ENCODE results near the gene CDC42SE2.

CDC42SE2 gene

GRCh38 chr5:131239686-131240085 lies 24.2 kb upstream of the CDC42SE2 start:
- H3K79me2 ChIP-seq (ENCODE audit: insufficient read depth, low read length) = no peaks in the 10 kb centered on the region
- TF ChIP-seq, protein P1, sequence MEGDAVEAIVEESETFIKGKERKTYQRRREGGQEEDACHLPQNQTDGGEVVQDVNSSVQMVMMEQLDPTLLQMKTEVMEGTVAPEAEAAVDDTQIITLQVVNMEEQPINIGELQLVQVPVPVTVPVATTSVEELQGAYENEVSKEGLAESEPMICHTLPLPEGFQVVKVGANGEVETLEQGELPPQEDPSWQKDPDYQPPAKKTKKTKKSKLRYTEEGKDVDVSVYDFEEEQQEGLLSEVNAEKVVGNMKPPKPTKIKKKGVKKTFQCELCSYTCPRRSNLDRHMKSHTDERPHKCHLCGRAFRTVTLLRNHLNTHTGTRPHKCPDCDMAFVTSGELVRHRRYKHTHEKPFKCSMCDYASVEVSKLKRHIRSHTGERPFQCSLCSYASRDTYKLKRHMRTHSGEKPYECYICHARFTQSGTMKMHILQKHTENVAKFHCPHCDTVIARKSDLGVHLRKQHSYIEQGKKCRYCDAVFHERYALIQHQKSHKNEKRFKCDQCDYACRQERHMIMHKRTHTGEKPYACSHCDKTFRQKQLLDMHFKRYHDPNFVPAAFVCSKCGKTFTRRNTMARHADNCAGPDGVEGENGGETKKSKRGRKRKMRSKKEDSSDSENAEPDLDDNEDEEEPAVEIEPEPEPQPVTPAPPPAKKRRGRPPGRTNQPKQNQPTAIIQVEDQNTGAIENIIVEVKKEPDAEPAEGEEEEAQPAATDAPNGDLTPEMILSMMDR (conservative IDR thresholded peaks at IDR 0.05; ENCODE audit: low read length) = no peak
- no peak for TF ChIP-seq EZH2phosphoT487 (IDR thresholded peaks at IDR 0.05; ENCODE audit: borderline replicate concordance)
- H3K9ac ChIP-seq (ENCODE audit: low read depth, low read length, poor library complexity, severe bottlenecking) = no peak overlapping the region
- H3K9me3 ChIP-seq (ENCODE audit: insufficient read depth, low read depth, low read length) = no peaks in the 10 kb centered on the region
- no peaks in the 10 kb centered on the region for H4K20me1 ChIP-seq (ENCODE audit: insufficient read depth, low read length, poor library complexity, severe bottlenecking)
- H2AFZ ChIP-seq (ENCODE audit: low read length) = no peak overlapping the region
- H3K4me2 ChIP-seq (ENCODE audit: low read depth, low read length, poor library complexity, severe bottlenecking) = no peak overlapping the region
- no peaks in the 10 kb centered on the region for H3K9me2 ChIP-seq (replicated peaks; ENCODE audit: low read depth, low read length)
- H3K27me3 ChIP-seq (ENCODE audit: insufficient read depth, low read length, poor library complexity, severe bottlenecking) = no peaks in the 10 kb centered on the region
- no peaks in the 10 kb centered on the region for H3F3A ChIP-seq (ENCODE audit: low read depth)
- no peaks in the 10 kb centered on the region for H3K4me1 ChIP-seq (ENCODE audit: insufficient read depth, low read length, poor library complexity, severe bottlenecking)
- H3K4me3 ChIP-seq (ENCODE audit: low read length, poor library complexity, severe bottlenecking) = no peak overlapping the region
- no peaks in the 10 kb centered on the region for H3K36me3 ChIP-seq (ENCODE audit: insufficient read depth, low read length)

GRCh38 chr5:131242728-131243255 lies 21.1 kb upstream of the CDC42SE2 start:
- no peak overlapping the region for H3K4me2 ChIP-seq (ENCODE audit: low read depth, low read length, poor library complexity, severe bottlenecking)

DNA sequence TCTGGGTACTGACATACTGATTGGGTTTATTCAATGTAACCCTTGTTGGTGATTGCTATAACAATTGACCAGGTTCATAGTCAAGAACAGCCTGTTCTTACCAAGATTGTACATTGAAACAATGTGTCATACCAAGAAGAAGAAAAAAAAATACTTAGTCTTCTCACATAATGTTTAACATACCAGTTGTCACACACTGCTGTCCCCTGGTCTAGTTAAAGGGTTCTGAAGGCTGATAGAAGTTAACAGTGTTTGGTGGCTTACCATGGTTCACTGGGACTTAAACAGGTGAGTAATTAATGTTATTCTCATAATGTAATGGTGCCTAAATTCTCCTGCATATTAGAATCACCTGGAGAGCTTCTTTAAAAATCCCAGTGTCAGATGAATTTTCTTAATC lies 18.5 kb upstream of the CDC42SE2 start:
- Histone ChIP-seq H3K9me2 (replicated peaks; ENCODE audit: low read depth, low read length) (no peaks in the 10 kb centered on the region), H3K27me3 (ENCODE audit: insufficient read depth, low read length, poor library complexity, severe bottlenecking) (no peaks in the 10 kb centered on the region), H3K79me2 (ENCODE audit: insufficient read depth, low read length) (no peaks in the 10 kb centered on the region), H4K20me1 (ENCODE audit: insufficient read depth, low read length, poor library complexity, severe bottlenecking) (no peaks in the 10 kb centered on the region), H2AFZ (ENCODE audit: low read length) (no peak overlapping the region), H3K36me3 (ENCODE audit: insufficient read depth, low read length) (no peaks in the 10 kb centered on the region), H3K4me3 (ENCODE audit: low read length, poor library complexity, severe bottlenecking) (no peak overlapping the region), H3K9me3 (ENCODE audit: insufficient read depth, low read depth, low read length) (no peaks in the 10 kb centered on the region), H3K9ac (ENCODE audit: low read depth, low read length, poor library complexity, severe bottlenecking) (no peak overlapping the region), H3F3A (ENCODE audit: low read depth) (no peaks in the 10 kb centered on the region), H3K4me2 (ENCODE audit: low read depth, low read length, poor library complexity, severe bottlenecking) (no peak overlapping the region), H3K4me1 (ENCODE audit: insufficient read depth, low read length, poor library complexity, severe bottlenecking) (peaks cover 6% of the 10 kb centered on the region)
- TF ChIP-seq, protein P1 (conservative IDR thresholded peaks at IDR 0.05; ENCODE audit: low read length) = no peak
- TF ChIP-seq EZH2phosphoT487 (IDR thresholded peaks at IDR 0.05; ENCODE audit: borderline replicate concordance) = no peak

More at GRCh38 chr5:131242728-131243255, 21.1 kb upstream of the CDC42SE2 start:
- Histone ChIP-seq H3K9me3 (ENCODE audit: insufficient read depth, low read depth, low read length) (no peaks in the 10 kb centered on the region), H3F3A (ENCODE audit: low read depth) (no peaks in the 10 kb centered on the region), H2AFZ (ENCODE audit: low read length) (no peak overlapping the region), H3K79me2 (ENCODE audit: insufficient read depth, low read length) (no peaks in the 10 kb centered on the region), H3K9me2 (replicated peaks; ENCODE audit: low read depth, low read length) (no peaks in the 10 kb centered on the region), H3K9ac (ENCODE audit: low read depth, low read length, poor library complexity, severe bottlenecking) (no peak overlapping the region), H3K27me3 (ENCODE audit: insufficient read depth, low read length, poor library complexity, severe bottlenecking) (no peaks in the 10 kb centered on the region), H3K4me3 (ENCODE audit: low read length, poor library complexity, severe bottlenecking) (no peak overlapping the region), H3K4me1 (ENCODE audit: insufficient read depth, low read length, poor library complexity, severe bottlenecking) (no peaks in the 10 kb centered on the region), H3K36me3 (ENCODE audit: insufficient read depth, low read length) (no peaks in the 10 kb centered on the region), H4K20me1 (ENCODE audit: insufficient read depth, low read length, poor library complexity, severe bottlenecking) (no peaks in the 10 kb centered on the region)
- no peak for TF ChIP-seq EZH2phosphoT487 (IDR thresholded peaks at IDR 0.05; ENCODE audit: borderline replicate concordance)
- TF ChIP-seq, protein P1 (conservative IDR thresholded peaks at IDR 0.05; ENCODE audit: low read length) = no peak

All from Loucy (cell line).